Measurements from ENCODE around the gene CASP5. TPM values are rescaled to one million over a fixed set of nuclear protein-coding genes. Genes with fewer than 3 reads are reported as not detected.
"Not testable (repeated sequence)": the region's sequence is repeated elsewhere in the genome, so short reads cannot be mapped to it uniquely, and the experiment has no call there.

Gene CASP5
- total RNA-seq, 1 donor from 2014 or later: 0.17 TPM

GRCh38 chr11:105034388-105034787 lies 11.4 kb upstream of the CASP5 start:
- intact Hi-C loops (cut with micrococcal nuclease): loop anchor here (2.0 to 5.0 kb wide), 3 partner anchors 66 to 1043 kb away; partner anchors contain the start of genes AASDHPPT and KBTBD3

- intact Hi-C loops (cut with micrococcal nuclease): loop anchor here (1.0 to 5.0 kb wide), 4 partner anchors 65 to 1044 kb away; partner anchors contain the start of genes AASDHPPT, CASP4 and KBTBD3
Measured at GRCh38 chr11:105033781-105034180, 10.8 kb upstream of the CASP5 start.

DNA sequence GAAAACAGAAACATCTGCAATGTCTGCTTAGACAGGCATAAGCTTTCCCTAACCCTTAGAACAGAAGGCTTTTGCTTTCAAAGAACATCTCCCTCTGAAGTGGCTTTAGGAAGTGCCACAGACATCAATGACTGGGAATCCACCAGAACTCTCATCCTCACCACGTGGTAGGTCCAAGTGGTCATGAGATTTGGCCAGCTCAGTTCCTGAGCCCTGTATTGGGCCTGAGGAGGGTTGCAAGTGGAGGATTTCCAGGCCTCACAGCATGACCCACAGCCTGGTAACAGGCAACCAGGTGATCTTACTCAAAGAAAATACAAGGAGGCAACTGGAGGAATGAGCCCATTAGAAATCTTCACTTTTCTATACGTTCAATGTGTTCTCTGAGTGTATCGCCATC lies 10.4 kb upstream of the CASP5 start:
- intact Hi-C loops (cut with micrococcal nuclease): loop anchor here (1.0 to 5.0 kb wide), 2 partner anchors 65 to 1044 kb away; partner anchors contain the start of genes AASDHPPT, CASP4 and KBTBD3

GRCh38 chr11:105032495-105032894 lies 9.5 kb upstream of the CASP5 start:
- intact Hi-C loops (cut with micrococcal nuclease): loop anchor here (5.0 kb wide), 1 partner anchor 1045 kb away; the partner anchor contains the start of genes AASDHPPT and KBTBD3

- intact Hi-C loops (cut with micrococcal nuclease): no loop called here
Measured at GRCh38 chr11:105027678-105028077, 4.7 kb upstream of the CASP5 start.

GRCh38 chr11:105024394-105024793 lies 1.4 kb upstream of the CASP5 start:
- intact Hi-C loops (cut with micrococcal nuclease): no loop called here

GRCh38 chr11:105022527-105022926 lies 441 bp downstream of the CASP5 start:
- intact Hi-C loops (cut with micrococcal nuclease): no loop called here

GRCh38 chr11:105007463-105007862 lies 15.5 kb downstream of the CASP5 start:
- intact Hi-C loops (cut with micrococcal nuclease): no loop called here

DNA sequence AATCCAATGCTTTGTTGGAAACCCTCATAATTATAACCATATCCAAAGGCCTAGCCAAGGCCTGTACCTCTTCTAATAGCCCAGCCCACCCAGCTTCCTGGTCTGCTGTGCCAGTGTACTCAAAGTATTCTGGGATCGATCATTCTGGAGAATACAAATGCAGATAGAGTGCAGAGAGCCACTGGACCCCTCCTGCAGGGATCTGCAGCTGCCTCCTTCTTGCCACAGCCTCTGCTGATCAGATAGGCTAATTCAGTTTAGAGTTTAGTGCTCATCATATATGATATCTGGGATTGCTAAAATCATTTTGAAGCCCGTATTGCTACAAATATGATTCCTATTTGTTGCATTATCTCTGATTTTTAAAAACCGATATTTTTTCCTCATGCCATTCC lies 17.5 kb downstream of the CASP5 start:
- intact Hi-C loops (cut with micrococcal nuclease): no loop called here

DNA sequence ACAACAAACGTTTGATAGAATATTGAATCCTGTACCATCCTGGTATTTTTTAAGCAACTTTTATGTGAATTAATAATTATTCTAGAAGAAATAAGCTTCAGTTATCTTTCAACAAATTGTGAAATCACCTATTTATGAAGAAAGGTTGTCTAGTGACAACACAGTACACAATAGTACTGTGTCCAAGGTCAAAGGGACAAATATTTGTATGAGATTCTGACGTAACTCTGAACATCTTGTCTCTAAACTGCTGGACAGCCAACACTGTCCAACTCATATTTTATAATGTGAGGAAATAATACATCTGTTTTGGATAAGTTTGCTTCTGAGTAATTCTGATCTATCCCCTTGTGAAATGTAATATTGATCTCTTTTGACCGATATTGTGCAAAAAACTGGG lies 18.9 kb downstream of the CASP5 start:
- intact Hi-C loops (cut with micrococcal nuclease): loop anchor here (5.0 kb wide), 3 partner anchors 452 to 1322 kb away; no protein-coding TSS in a partner anchor

DNA sequence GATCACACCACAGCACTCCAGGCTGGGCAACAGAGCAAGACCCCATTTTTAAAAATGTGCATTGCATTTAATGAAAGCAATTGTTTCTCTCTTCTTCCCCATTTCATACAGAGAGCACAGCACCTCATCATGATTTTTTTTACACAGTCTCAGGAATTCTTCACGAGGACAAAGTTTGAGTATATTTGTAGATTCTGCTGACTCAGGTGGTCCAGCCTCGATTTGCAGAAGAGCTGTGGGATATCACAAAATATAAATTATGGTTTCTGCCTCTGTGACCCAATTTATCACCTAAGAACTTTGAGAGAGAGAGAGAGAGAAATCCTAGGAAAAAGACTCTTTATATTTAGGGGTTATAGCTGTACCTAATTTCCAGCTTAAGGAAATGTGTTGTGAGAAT lies 19.8 kb downstream of the CASP5 start:
- intact Hi-C loops (cut with micrococcal nuclease): loop anchor here (5.0 kb wide), 3 partner anchors 451 to 1321 kb away; no protein-coding TSS in a partner anchor

DNA sequence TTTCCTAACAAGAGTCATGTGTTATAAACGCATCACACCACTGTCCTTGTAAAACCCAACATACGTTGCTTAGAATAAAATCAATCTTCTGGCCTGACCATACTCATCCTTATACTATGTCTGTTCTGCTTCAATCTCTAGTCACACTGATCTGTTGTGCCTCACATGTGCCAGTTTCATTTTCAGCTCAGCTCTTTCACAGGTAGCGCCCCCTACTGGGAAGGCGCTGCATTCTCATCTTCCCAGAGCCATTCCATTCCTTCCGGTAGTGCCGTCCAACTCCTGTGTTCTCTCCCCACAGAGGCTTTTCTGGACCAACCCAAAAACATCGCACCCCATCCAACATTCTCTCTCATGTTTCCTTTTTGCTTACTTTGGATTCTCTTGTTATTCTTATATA lies 22.2 kb downstream of the CASP5 start:
- intact Hi-C loops (cut with micrococcal nuclease): loop anchor here (1.0 to 5.0 kb wide), 6 partner anchors 54 to 1318 kb away; no protein-coding TSS in a partner anchor

- intact Hi-C loops (cut with micrococcal nuclease): loop anchor here (1.0 to 5.0 kb wide), 6 partner anchors 53 to 1318 kb away; no protein-coding TSS in a partner anchor
Measured at GRCh38 chr11:105000167-105000566, 22.8 kb downstream of the CASP5 start.

DNA sequence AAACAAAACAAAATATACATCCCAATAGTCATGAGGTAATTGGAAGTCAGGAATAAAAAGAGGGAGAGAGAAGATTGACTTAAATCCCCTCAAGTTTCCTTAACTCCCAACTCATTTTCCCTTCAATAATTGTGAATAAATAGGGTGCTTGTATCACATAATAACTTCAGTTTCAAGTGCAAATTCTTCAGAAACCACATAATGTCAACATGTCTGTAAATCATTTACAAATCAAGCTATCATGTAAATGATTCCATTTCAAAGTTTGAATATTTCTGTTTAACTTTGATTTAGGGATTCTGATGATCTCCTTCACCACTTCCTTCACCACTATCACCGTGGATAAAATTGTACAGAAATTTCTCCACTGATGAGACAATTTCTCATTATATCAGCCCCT lies 23.2 kb downstream of the CASP5 start:
- intact Hi-C loops (cut with micrococcal nuclease): loop anchor here (1.0 to 5.0 kb wide), 6 partner anchors 53 to 1317 kb away; no protein-coding TSS in a partner anchor

GRCh38 chr11:104997288-104997687 lies 25.7 kb downstream of the CASP5 start:
- intact Hi-C loops (cut with micrococcal nuclease): no loop called here

- intact Hi-C loops (cut with micrococcal nuclease): no loop called here
Measured at GRCh38 chr11:104995001-104995408, 28.0 kb downstream of the CASP5 start.

- intact Hi-C loops (cut with micrococcal nuclease): no loop called here
Measured at GRCh38 chr11:104992781-104993180, 30.2 kb downstream of the CASP5 start.

- intact Hi-C loops (cut with micrococcal nuclease): no loop called here
Measured at GRCh38 chr11:104991994-104992393, 31.0 kb downstream of the CASP5 start.

- intact Hi-C loops (cut with micrococcal nuclease): no loop called here
Measured at GRCh38 chr11:104984808-104985207, 38.2 kb downstream of the CASP5 start.

GRCh38 chr11:104979839-104980238 lies 43.1 kb downstream of the CASP5 start:
- intact Hi-C loops (cut with micrococcal nuclease): no loop called here

DNA sequence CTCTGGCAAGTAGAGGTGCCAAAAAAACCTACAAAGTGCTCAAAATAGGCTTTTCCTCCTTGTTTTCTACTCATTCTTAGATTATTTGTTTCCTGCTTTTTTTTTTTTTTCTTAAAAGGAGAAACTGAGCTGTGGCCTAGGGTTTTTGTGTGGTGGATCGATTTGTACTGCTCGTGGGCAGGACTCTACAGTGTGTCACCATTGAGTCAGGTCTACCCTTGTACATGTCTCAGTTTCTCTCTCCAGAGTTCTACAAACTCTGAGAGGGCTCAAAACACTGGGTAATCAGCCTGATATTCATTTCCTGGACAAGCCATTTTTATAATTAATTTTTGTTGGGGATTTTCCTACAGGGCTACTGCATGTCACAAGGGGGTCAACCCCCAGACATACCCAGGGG lies 49.4 kb downstream of the CASP5 start:
- intact Hi-C loops (cut with micrococcal nuclease): no loop called here

GRCh38 chr11:104972924-104973323 lies 50.0 kb downstream of the CASP5 start:
- intact Hi-C loops (cut with micrococcal nuclease): not testable (repeated sequence)

GRCh38 chr11:104970756-104971155 lies 52.2 kb downstream of the CASP5 start:
- intact Hi-C loops (cut with micrococcal nuclease): no loop called here

Measured in T-helper 1 cell treated with Interleukin-12 subunit alpha and Interleukin-12 subunit beta and Interleukin-4 antibody, amounts not matched to agents 30 ng/mL and 1 ng/mL, for 36 hours (primary cell).